HG02938 (cell line): ENCODE measurements around the gene ANKRD66.
"Not testable (repeated sequence)": the region's sequence is repeated elsewhere in the genome, so short reads cannot be mapped to it uniquely, and the experiment has no call there.

ENCODE experiments used
- ATAC-seq: cut with Tn5 transposase; IDR thresholded peaks from one replicate; pipeline ENCODE4 v1.9.1; 2021; ENCODE audit warnings: mild to moderate bottlenecking, moderate library complexity; ENCODE audit not compliant: unreplicated experiment

The ANKRD66 gene

DNA sequence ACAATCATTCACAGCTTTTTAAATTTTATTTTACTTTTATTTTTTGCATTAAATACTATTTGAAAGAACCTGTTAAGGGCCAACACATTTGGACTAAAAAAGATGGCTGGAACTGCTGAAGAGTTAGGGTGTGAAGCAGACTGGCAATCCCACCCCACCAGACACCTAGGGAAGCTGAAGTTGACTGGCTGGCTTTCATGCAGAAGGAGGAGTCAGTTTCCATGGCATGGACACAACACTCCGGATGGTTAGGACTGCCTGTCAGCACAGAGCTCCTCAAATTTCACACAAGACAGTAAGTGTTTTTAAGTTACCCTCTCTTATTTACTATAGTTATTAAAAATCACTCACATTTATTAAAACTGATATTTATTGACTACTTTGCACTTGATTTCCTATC, at the start of gene ANKRD66:
TSS of gene ANKRD66 (plus strand) at position 238 of the 400 bp plus-strand sequence. CDS start 5,016 bp downstream, outside the sequence.
- no peak for ATAC-seq

DNA sequence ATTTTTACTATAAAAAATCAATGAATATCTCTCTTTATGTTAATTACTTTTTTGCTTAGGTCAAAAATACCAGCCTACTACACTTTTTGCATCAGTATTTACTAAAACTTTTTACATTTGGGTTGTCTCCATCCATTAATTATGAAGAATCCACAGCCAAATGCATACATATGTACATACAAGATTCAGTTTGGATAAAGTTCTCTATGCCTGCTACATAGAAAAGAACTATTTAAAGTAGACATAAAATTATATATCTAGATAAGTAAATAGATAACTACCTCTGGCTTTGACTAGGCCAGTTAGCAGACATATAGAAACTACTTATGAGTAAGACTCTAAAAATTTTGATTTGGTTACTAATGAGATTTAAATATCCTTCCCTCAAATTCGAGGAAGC, 46.8 kb upstream of the ANKRD66 start:
- no peak for ATAC-seq

DNA sequence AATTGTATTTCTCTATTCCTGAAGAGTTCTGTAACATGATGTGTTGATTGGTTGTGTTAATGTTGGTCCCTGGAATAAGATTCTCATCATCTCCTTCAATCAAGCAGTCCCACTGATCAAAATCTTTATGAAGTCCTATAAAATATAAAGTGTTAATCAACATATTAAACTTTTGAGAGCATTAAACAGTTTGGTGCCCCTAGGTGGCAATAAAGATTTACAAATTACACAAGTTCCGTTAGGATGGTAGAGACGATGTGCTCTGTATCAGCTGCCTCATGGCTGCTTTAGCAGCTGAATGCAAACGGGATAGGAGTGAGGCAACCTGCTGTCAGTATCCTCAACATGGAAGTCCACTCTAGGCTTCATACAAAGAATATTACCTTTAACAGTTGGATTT, 42.2 kb upstream of the ANKRD66 start:
- no peak for ATAC-seq

DNA sequence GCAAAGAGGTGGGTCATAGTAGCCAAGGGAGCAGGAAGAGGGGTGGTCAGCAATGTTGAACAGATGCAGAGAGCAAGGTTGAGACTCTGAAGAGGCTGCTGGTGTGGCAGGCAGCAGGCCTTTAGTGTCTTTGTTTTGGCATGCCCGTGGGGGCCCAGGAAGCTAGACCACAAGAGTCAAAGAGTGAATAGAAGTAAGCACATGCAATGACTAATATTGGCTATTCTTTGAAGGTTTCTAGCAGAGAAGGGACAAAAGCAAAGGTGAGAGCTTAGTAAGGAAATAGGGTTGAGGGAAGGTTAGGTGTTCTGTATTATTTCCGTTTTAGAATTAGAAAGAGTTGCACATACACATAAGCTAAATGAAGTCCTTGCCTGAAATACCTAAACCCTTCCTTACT, 40.3 kb upstream of the ANKRD66 start:
- ATAC-seq, result peak; percentile 73

DNA sequence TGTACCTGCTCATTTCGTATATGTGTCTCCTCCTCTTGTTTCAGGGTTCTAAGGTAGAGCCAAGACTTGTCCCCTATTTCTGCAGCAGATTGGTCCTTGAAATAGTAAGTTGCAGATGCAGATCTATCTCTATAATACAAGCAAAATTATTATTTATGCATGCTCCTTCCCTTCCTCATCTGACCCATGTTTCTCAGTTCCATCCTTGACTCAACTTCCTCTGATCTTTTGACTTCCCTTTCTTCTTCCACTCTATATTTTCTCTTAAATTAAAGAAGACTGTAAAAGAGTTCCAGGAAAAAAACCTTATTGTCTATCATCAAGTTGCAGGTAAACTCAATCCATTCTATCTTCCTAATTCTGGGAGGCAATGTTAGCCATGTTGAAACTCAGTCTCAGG, 35.2 kb upstream of the ANKRD66 start:
- no peak for ATAC-seq

DNA sequence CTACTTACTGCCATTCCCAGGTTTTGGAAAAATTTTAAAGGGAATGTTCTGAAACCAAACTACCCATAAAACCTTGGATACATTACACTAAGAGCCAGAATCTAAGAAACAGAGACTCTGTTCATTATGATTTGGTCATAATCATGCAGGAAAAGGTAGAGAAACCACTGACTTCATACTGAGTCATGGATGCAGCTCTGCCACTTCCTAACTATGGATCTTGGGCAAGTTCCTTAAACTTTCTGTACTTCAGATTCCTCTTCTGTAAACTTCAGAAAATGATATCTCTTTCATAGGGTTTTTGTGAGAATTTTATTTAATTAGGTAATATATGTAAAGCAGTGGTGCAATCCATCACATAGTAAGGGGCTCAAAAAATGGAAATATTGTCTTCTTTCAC, 31.6 kb upstream of the ANKRD66 start:
- no peak for ATAC-seq

DNA sequence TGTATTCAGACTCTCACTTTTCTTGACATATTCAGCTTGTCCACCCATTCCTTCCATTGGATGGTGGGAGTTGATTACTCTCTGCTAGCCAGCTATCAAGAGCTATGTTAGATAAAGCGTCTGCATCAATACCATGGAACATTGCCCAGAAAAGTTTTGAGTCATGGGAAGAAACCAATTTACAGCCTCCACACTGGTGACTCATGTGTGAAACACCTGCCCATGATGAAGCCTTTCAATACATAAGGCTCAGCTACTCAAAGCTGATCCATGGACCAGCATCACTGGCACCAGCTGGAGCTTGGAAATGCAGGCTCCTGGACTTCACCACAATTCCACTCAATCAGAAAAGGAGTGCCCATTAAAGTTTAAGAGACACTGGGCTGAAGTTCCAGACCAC, 27.6 kb upstream of the ANKRD66 start:
- ATAC-seq, result no peak

DNA sequence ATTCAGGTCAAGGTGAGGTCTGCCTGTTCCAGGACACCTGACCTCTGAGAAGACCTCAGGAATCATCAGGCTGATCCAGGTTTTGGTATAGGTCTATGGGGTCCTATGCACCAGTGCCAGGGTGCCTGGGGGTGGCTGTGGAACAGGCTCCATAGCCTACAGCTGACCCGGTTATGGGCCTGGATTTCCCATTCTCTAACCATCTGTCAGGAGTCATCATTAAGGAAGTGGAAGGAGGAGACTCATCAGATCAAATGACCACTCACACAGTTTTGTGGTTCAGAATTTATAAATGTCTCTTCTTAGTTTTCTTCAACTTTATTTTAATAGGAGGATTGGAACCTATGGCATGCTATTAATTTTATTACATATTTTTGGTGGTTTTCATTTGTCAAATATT, 26.3 kb upstream of the ANKRD66 start:
- ATAC-seq, result no peak

DNA sequence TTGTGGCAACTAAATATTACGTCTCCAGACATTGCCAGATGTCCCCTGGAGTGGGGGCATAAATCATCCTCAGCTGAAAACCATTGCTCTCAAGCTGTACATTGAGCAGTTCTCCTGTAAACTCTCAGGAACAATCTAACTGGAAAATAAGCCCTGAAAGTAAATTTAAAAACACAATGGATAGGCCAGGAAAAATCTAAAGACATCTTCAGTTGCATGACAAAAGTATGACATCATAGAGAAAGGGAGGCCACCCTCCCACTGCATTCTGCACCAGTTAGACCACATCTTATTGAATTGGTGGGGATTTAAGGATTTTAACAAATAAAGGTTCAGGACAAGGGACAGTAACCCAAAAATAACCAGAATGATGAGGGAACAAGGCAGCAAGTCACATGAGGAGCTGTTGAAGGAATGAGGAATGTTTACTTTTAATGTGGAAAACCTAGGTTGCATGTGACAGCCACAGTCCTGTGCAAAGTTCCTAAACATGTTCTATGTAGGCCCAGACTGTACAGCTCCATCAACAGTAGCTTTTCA, 16.9 kb upstream of the ANKRD66 start:
- no peak for ATAC-seq

DNA sequence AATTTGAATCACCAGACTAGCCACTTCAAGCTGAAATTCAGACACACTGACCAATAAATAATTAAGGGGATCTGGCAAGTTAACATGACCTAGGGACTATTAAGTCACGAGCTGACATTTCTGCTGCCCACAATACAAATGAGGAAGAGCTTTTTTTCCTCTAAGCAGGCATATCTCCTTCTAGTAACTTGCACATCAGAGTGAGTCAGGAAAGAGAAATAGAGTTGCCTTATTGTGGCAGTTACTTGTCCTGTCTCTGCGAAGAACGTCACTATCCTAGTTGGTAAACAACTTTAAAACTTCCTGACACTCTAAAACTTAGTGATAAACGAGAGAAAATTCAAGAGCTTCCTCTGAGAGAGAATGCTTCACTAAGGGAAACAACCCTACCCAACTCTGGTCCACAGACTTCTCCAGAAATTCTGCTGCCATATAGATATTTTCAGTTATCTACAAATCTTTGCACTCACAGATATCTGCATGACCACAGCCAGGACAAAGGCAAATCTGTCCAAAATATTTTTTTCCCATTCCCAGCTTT, 15.7 kb upstream of the ANKRD66 start:
- ATAC-seq, result no peak

DNA sequence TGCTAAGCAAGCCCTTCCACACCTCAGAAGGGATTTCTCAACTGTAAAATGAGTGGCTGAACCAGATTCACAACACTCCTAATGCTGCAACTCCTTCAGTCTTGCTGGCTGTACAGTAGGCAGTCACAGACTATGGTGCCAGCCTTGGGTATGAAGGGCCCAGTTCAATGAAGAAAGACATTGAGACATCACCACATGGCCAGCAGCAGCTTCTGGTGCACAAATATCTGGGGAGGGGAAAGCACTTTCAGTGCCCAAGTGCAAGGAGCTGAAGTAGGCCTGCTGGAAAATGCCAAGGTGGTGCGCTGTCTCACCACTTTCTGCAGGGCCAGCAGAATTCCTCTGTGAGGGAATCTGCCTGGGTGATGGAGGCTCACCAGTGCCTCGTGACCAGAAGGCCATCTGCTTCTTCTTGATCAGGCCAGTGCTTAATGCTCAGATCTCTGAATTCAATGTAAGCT, 13.4 kb upstream of the ANKRD66 start:
- no peak for ATAC-seq

DNA sequence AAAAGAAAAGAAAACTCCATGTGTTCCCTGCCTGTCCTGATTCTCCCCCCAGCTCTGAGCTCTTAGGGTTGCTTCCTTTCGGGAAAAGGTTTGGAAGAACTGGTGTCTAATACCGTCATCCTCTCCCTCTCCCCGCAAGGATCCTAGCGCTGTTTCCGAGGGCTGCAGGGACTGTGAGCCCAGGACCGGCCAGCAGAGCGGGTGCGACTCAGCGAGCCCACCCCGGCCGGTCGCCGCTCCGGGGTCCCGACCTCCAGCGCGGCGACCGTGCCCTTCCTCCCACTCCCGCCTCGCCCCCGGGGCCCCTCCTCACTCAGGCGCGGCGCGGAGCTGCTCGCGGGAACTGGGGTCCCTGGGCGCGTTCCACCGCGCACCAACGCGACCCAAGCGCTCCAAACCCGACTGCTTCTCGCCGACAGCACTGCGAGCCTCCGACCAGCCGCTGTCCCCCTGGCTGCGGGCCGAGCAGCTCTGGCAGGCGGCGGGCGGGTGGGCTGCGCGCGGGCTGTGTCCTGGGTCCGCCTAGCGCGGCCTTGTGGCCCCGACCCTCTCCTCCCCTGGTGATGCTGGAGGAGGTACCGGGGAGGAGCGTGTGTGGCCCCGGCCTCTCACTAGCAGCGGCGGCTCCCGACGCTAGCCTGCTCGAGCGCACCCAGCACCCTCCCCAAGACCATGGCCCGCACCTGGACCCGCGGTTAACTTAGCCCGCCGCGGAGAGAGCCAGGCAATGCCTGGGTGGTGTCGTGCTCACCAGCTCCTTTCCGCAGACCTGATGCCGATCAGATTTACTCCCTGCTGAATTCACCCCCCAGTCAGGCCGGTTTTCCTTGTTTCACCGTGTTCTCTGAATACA, 11.6 kb upstream of the ANKRD66 start, which contains the start of gene PLA2G7:
TSS of gene PLA2G7 (minus strand) at position 509 of the 853 bp plus-strand sequence. CDS start 12,484 bp downstream, outside the sequence.
- no peak for ATAC-seq

DNA sequence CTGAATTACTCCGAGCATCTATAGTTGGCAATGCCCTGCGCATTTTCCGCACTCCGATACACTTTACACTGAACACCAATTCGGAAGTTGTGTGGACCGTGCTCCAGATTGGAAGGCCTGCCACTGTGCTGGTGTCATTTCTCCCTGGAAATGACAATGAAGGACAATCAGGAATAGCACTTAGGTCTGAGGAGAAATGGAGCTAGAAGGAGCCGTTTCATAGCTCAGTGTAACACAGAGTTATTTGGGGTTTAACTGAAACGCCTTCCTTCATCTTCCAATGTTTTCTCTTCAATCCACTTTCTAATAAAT, 11.1 kb upstream of the ANKRD66 start:
- ATAC-seq, result no peak

DNA sequence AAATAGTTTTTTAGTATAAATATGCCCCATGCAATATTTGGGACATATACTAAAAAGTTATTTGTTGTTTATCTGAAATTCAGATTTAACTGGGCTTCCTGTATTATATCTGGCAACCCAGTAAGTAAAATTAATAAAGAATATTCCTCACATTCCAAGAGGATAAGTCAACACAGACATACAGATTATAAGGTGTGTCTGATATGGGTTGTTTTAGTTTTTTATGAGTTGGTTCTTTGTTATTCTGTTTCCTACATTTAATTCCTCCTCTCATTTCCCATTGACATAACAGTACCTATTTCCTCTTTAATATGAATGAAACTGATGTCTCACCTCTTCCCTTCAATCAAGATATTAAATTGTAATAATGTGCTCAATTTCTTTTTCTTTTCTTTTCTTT, 9.8 kb upstream of the ANKRD66 start:
- ATAC-seq, result no peak

DNA sequence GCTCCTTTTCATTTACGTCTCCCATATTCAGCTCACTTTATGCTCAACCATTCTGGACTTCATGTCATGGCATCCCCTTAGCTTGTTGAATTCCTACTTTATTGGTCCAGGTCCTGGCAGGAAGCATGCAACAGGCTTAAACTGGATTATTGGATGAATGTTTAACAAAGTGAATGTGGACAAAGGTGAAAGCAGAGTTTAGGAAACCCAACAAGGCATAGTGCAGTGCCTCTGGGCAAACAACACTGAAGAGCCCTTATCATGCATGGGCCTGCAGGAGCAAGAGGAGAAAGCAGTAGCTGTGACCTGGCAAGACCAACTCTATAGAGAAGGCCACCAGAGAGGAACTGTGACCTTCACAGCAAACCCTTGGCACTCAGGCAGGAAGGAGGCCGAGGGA, 5.3 kb upstream of the ANKRD66 start:
- no peak for ATAC-seq

DNA sequence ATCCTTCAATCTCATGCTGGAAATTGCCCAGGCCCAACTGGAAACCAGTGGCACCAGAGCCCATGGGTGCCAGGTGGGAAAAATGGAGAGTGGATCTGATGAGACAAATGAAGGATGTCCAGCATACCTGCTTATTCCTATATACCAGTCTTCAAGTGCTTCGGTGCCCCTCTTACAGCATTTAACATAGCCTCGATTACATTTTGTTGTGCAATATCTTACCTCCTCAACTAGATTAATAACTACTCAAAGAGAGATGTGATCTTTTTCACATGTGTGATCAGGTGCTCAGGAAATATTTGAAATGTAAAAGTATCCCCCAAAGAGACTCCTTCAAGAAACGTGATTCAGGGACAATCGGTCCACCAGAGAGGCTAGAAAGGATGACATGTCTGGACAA, 4.8 kb upstream of the ANKRD66 start:
- no peak for ATAC-seq

DNA sequence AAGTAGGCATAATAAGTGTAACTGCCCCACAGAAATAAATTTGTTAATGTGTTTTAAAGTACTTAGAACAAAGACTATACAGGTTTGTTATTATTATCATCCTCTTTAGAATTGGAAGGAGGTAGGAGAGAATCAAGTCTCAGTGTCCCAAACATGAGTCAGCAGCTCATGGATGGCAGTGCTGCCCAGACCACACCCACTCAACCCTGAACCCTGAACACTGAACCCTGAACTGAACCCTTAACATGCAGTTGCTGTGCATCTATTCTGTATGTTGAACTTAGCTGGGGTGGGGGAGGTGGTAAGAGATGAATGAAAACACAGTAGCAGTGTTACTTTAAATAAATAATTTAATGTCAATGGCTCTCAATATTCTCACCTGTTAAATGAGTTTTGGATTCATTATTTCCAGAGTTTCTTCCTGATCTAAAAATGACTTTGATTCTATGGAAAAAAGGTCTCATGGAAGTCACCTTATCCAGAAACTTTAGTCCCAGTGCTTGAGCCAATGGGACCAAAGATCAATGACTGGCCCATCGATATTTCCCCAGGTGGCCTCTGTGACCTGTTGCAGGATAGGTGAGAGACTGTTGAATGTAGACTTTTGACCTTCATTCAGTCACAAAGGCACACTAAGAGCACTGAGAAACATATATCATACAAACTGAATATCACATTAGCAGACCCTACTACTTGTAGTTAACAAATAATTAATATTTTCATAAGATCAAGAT, 3.1 kb upstream of the ANKRD66 start:
- ATAC-seq, result no peak

DNA sequence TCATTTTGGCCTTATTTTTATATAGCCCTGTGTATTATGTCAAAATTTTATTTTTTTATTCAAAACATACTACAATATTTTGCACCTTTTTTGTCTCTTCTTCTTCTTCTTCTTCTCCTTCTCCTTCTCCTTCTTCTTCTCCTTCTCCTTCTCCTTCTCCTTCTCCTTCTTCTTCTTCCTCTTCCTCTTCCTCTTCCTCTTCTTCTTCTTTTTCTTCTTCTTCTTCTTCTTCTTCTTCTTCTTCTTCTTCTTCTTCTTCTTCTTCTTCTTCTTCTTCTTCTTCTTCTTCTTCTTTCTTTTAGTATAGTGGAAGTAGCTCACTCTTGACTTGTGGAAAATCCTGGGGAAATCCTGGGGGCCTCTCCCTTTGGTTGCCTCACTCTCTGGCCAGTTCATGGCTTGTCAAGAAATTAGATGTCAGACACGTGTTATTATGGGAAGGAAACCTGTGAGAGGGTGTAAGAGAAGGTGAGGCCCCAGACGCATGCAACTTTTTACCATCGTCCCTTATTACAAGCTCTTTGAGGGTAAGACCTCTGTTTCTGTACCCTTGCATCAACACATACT, 2.5 kb upstream of the ANKRD66 start:
- ATAC-seq, result not testable (repeated sequence)

DNA sequence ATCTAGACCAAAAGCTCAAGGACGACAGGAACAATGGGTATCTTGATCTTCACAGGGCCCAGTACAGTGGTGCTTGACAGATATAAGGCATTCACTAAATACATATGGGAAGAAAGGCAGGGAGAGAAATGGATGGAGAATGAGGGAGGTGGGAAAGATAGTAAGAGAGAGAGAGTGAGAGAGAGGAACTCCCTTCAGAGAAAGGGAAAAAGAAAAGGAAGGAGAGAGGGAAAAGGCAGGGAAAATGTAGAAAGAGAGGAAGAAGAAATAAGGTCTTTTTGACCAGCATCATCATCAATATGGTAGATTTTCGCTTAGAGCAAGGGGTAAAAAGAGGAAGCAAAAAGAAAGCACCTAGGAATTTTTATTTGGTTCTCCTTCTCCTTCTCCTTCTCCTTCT, 760 bp upstream of the ANKRD66 start:
- no peak for ATAC-seq

DNA sequence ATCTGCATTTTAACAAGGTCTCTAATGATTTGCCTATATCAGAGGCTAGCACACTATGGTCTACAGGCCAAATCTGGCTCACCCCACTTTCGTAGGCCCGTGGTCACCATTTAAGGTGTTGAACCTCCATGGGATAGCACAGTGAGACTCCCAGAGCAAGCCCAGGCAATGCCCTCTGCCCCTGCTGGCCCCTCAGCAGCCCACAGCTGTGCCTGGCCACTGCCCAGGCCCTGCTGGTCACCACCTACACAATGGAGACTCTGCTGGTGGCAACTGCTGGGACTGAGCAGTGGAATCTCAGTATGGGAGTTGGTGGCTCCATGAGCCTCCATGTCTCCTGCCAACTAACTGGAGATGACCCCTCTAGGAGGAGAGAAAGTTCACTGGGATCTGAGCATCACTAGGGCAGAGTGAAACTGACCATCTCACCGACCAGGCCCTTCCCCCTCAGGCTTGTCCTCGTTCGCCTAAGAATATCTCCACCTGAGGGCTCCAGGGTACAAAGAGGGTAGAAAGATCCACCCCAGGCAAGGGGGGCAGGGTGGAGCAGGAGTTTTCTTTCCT, 2.3 kb downstream of the ANKRD66 start:
- no peak for ATAC-seq

DNA sequence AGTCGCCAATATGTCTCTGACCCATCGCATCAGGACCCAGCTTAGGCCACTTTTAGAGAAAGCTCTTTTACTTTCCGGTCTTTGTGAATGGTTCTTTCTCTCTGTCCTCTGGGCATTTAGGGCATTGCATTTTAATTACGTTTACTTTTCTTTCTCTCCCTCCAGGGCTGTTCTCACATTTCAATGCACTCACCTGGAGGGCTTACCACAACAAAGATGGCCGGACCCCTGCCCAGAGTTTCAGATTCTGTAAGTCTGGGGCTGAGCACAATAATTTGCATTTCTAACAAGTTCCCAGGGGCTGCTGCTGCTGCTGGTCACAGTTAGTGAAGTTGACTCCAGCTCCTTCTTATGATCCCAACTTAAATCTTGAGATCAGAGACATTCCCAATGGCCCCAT, 3.0 kb downstream of the ANKRD66 start:
- no peak for ATAC-seq
